Measurements from ENCODE around the gene GNG5.
"Not testable (repeated sequence)": the region's sequence is repeated elsewhere in the genome, so short reads cannot be mapped to it uniquely, and the experiment has no call there.

GNG5 gene

DNA sequence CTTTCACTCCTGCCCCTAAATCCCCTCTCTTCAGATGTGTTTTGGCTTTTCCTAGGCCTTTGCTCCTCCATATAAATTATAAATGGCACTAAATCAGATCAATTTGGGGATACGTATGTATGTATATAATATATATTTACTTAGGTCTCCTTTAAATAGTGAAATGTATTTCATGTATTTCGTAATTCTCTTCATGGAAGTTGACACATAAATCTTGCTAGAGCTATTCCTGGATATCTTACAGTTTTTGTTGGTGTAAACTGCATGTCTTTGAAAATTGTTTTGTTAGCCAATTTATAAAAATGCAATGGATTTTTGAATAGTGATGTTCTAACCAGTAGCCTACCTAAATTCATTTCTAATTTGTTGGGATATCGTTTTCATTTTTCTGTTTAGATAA lies 18.3 kb downstream of the GNG5 start:
- no peak for DNase-seq

DNA sequence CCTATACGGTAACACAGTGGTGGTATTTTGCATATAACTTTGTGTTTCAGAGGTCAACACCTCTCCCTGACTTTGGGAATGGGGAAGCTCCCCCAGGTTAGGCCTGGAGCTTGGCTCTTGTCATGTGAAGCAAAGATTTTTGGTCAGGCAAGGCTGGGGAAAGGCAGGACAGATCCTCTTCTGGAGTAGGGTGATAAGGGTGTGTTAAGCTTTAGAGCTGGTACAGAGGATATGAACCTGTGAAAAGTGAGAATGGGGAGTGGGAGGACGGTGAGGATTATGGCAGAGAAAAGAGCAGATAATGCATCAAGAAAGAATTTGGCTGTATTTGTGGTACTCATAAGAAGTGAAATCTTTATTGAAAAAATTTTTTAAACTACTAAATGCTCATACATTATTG lies 25.1 kb downstream of the GNG5 start:
- DNase-seq, result no peak

DNA sequence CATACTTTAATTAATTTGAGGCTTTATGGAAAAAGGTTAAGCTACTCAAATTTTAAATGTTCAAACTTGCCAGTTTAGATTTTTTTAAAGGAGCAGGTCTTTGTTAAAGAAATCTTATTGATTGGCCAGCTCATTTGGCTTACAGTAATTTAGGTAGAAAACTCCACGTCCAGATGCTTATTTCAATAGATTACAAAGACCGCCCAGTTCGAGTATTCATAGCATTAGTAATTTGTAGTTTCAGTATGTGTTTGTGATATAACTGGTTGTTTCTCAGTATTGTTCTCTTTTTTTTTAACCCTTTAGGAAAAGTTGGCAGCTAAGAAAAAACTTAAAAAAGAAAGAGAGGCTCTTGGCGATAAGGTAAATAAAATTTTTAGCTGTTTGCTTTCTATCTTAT lies 25.7 kb downstream of the GNG5 start:
- DNase-seq, result peak in 1 of 5 donors; percentile 14

DNA sequence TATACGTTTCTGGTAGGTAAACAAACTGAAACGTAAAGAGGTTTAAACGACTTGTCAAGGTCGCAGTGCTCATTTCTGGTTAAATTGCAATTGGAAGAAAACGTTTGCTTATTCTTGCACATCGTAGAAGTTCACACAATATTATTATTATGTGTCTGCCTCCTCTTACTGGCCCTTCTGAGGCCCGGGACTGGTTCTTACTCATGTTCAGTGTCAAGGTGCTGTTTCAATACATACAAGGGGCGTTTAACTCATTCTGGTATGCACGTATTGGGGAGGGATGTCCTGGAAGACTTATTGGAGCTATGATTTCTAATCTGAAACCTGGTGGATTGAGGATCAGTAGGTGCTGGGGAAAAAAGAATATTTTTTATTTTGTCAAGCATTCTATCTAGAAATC lies 26.4 kb downstream of the GNG5 start:
- peak in 1 of 5 donors; percentile 6 for DNase-seq

DNA sequence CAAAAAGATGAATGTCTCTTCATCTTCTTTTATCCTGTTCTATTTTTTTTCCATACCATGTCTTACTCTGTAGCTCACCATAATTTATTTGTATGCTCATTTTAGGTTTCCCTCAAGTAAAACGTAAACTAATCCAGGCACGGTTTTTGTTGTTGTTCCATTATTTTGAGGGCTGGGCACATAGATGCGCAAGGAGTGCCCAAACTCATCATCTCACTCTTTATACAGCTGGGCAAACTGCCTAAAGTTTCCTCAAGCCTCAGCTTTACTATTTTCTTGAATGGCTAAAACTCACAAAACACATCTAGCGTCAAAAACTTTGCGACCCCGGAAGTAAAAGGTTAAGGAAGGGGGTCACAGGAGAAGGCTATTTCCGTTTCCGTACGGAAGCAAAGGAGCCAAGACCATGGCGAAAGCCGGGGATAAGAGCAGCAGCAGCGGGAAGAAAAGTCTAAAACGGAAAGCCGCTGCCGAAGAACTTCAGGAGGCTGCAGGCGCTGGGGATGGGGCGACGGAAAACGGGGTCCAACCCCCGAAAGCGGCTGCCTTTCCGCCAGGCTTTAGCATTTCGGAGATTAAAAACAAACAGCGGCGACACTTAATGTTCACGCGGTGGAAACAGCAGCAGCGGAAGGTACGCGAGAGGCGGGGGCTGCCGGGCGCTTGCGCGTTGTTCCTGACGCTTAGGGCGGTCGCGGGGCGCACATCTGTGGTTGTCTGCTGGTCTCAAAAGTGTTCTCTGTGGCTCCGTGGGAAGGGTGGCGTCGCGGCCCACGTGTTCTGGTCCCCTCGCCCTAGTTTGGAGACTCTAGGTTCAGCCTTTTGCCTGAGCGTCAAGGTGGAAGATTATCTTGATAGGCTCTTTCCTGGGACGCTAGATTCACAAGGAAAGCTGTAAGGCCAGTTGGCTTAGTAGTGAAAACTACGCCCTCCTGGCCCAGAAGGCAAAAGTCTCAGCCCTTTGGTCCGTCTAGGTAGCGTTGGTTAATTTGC lies 27.2 kb downstream of the GNG5 start, which contains the start of gene RPF1:
Gene RPF1, plus strand, starts transcription at position 391 of the 993 bp plus-strand sequence. Its CDS starts 16 bp downstream, at position 407.
- peak; percentile 53 to 82 (median 72) for DNase-seq

DNA sequence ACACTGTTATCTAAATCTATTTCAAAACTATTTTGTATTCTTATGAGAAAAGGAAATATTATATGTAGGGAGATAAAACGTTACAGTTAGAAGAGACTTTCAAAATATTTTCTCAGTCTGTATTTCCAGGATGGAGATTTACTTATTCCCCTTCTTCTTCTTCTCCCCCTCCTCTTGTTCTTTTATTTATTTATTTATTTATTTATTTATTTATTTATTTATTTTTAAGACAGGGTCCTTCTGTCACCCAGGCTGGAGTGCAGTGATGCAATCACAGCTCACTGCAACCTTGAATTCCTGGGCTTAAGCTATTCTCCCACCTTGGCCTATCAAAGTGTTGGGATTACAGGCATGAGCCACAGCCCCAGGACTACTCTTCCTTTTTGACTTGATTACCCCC lies 30.2 kb downstream of the GNG5 start:
- no peak for DNase-seq

DNA sequence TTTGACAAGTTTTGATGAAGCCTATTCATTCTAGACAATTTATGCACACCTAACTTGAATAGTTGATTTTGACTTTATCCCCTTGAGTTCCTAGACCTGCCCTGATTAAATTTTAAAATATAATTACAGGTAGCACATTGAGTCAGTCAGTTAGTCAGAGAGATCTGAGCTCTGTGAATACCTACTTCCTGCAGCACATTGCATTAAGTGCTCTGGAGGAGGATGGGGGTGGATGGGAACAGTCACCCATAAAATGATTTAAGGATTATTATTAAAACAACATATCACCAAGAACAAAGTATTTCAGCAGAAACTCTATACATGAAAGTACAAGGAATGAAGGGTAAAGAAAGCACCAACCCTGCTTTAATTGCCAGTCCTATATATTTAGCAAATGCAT lies 39.1 kb downstream of the GNG5 start:
- DNase-seq, result no peak

DNA sequence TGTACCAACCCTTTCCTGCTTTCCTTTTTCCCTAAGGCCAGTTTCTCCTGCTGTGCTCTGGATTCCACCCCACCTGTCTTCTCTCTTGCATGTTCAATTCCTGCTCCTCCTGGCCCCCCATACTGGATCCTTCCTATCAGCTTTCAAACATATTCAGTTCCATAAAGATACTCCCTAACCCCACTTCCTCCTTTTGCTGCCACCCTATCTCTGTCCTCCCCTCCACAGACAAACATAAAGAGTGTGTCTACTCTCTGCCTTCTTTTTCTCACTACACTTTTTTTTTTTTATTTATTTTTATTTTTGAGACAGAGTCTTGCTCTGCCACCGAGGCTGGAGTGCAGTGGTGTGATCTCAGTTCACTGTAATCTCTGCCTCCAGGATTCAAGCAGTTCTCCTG lies 44.3 kb downstream of the GNG5 start:
- DNase-seq, result no peak

DNA sequence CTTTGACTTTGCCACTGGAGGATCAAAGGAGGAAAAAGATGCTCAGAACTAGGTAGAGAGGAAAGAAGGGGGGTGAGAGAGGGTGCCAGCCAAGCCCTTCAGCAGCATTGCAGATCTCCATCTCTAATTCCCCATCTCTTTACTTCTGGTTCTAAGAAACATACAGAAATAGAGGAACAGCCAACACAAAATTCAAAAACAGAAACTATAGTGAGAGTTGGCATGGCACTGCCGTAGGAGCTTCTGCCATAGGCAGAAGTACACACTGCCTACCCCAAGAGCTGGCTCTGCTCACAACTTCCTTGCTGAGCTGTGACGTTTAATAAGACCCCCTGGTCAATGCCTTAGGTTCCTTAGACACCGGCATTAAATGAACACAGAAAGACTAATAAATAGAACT lies 53.9 kb downstream of the GNG5 start:
- DNase-seq, result no peak

DNA sequence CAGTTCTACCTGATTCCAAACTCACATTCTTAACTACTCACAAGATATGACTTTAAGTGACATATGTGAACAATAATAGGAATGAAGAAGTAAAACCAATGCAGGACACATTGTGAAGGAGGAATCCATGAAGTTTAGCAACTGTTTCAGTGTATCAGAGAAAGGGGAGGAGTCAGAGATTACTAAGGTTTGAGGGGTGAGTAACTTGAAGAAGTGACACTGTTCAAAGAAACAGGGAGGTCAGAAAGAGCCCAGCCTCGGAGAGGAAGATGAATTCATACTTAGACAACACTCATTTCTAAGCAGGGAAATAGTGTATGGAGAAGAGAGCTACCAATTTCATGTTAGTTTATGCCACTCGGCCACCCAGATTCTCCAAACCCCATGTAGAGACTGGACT lies 55.5 kb downstream of the GNG5 start:
- DNase-seq, result no peak

DNA sequence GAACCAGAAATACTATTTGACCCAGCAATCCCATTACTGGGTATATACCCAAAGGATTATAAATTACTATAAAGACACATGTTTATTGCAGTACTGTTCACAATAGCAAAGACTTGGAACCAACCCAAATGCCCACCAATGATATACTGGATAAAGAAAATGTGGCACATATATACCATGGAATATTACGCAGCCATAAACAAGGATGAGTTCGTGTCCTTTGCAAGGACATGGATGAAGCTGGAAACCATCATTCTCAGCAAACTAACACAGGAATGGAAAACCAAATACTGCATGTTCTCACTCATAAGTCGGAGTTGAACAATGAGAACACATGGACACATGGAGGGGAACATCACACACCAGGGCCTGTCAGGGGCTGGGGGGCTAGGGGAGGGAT lies 57.7 kb downstream of the GNG5 start:
- DNase-seq, result not testable (repeated sequence)

All from T-helper 1 cell (primary cell).